Measurements from ENCODE around the gene MAL.

- TF ChIP-seq PATZ1 (CRISPR knock-in tag; IDR thresholded peaks at IDR 0.05; ENCODE audit: borderline replicate concordance) (no peak), ESRRG (CRISPR knock-in tag; IDR thresholded peaks at IDR 0.05) (no peak)
Observed at GRCh38 chr2:95034818-95035217, 9.3 kb downstream of the MAL start.
